ENCODE results near the gene PHC2.

DNA sequence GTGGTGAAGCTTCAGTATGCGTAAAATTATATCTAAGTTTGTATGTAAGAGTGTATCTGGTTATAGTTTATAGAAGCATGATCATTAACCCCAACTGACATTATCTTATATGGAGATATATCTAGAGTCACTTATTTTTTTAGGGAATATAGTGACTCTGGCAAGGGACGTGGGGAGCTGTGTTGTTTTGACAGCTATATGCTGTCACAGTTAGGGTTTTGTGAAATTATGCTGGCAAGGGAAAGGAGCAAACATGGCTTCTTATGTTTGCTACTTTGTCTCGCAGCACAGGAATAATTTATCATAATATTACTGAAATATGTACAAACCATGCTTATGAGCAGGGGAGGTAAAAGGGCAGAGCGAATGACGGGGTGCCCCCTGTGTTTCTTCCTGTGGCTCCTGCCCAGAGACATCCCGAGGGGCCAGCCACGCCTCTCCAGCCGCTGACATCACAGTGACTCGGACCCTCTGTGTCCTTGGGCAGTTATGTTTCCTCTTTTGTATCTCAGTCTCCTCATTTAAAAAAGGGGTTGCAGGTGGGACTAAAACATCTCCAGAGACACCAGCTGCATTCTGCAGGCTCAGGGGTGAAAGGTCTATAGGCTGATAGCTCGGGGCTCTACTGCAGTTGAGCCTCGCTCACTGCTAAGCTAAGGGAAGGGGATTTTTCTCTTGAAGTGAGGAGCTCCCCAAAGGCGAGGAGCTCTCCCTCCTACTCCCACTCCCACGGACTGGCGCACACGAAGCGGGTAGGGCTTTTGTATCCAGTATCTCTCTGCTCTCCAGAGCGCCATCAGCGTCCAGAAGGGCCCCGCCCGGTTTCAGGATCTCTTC, 124.9 kb downstream of the PHC2 start:
- TF ChIP-seq PATZ1 (tag by site-specific recombination; IDR thresholded peaks at IDR 0.05): no peak
- TF ChIP-seq, protein P1, sequence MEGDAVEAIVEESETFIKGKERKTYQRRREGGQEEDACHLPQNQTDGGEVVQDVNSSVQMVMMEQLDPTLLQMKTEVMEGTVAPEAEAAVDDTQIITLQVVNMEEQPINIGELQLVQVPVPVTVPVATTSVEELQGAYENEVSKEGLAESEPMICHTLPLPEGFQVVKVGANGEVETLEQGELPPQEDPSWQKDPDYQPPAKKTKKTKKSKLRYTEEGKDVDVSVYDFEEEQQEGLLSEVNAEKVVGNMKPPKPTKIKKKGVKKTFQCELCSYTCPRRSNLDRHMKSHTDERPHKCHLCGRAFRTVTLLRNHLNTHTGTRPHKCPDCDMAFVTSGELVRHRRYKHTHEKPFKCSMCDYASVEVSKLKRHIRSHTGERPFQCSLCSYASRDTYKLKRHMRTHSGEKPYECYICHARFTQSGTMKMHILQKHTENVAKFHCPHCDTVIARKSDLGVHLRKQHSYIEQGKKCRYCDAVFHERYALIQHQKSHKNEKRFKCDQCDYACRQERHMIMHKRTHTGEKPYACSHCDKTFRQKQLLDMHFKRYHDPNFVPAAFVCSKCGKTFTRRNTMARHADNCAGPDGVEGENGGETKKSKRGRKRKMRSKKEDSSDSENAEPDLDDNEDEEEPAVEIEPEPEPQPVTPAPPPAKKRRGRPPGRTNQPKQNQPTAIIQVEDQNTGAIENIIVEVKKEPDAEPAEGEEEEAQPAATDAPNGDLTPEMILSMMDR (tag by site-specific recombination; IDR thresholded peaks at IDR 0.05): no peak
- TF ChIP-seq ZNF2 (tag by site-specific recombination; IDR thresholded peaks at IDR 0.05): no peak
- no peak for TF ChIP-seq ZNF704 (tag by site-specific recombination; IDR thresholded peaks at IDR 0.05)
- no peak for TF ChIP-seq ZNF626 (tag by site-specific recombination; IDR thresholded peaks at IDR 0.05)
- TF ChIP-seq ZFP69B (tag by site-specific recombination; IDR thresholded peaks at IDR 0.05): no peak
- no peak for TF ChIP-seq ZSCAN30 (tag by site-specific recombination; IDR thresholded peaks at IDR 0.05)
- TF ChIP-seq, protein P2, sequence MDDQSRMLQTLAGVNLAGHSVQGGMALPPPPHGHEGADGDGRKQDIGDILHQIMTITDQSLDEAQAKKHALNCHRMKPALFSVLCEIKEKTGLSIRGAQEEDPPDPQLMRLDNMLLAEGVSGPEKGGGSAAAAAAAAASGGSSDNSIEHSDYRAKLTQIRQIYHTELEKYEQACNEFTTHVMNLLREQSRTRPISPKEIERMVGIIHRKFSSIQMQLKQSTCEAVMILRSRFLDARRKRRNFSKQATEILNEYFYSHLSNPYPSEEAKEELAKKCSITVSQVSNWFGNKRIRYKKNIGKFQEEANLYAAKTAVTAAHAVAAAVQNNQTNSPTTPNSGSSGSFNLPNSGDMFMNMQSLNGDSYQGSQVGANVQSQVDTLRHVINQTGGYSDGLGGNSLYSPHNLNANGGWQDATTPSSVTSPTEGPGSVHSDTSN (CRISPR knock-in tag; IDR thresholded peaks at IDR 0.05): no peak
